NB4 (cell line): ENCODE measurements around the gene GOLGA7B.

Source experiments
- DNase-seq: peaks from one replicate; pipeline ENCODE4 v3.0.0; 2010; ENCODE audit warnings: low read depth
- H3K4me3 ChIP-seq: one replicate; pipeline ENCODE4 v1.5.1; 2011; ENCODE audit warnings: mild to moderate bottlenecking, low read depth, low read length, moderate library complexity
- MYC ChIP-seq: IDR thresholded peaks from 2 replicates; pipeline ENCODE4 v1.6.1; 2011; ENCODE audit warnings: low read depth, low read length
- POLR2A ChIP-seq: IDR thresholded peaks from 2 replicates; pipeline ENCODE4 v1.6.1; 2011; ENCODE audit warnings: mild to moderate bottlenecking; ENCODE audit not compliant: insufficient read length; ENCODE audit errors: extremely low read depth
- TF ChIP-seq, protein P1 (sequence below): IDR thresholded peaks from 2 replicates; pipeline ENCODE4 v1.6.1; 2011; ENCODE audit warnings: low read depth, low read length
- TF ChIP-seq, protein P2 (sequence below): IDR thresholded peaks from one replicate; pipeline ENCODE4 v1.5.1; 2012; ENCODE audit warnings: low read depth, low read length

The GOLGA7B gene

DNA sequence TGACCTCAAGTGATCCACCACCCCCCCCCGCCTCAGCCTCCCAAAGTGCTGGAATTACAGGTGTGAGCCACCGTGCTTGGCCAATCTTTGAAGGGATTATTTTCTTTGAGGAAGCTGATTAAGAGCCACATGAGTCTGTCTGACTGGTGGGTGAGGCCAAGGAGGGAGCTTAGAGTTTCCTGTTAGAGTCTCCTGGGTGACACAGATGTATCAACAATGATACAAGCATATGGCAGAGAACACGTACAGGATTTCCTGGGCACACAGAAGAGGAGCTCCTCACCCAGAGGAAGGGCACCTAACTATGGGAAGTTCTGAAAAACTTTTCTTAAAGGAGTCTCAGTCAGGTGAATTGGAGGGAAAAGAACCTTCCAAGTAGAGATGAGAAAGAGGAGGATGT lies 69.4 kb downstream of the GOLGA7B start:
- TF ChIP-seq POLR2A (no peak), MYC (no peak)
- TF ChIP-seq, protein P1, sequence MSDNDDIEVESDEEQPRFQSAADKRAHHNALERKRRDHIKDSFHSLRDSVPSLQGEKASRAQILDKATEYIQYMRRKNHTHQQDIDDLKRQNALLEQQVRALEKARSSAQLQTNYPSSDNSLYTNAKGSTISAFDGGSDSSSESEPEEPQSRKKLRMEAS, result no peak
- TF ChIP-seq, protein P2, sequence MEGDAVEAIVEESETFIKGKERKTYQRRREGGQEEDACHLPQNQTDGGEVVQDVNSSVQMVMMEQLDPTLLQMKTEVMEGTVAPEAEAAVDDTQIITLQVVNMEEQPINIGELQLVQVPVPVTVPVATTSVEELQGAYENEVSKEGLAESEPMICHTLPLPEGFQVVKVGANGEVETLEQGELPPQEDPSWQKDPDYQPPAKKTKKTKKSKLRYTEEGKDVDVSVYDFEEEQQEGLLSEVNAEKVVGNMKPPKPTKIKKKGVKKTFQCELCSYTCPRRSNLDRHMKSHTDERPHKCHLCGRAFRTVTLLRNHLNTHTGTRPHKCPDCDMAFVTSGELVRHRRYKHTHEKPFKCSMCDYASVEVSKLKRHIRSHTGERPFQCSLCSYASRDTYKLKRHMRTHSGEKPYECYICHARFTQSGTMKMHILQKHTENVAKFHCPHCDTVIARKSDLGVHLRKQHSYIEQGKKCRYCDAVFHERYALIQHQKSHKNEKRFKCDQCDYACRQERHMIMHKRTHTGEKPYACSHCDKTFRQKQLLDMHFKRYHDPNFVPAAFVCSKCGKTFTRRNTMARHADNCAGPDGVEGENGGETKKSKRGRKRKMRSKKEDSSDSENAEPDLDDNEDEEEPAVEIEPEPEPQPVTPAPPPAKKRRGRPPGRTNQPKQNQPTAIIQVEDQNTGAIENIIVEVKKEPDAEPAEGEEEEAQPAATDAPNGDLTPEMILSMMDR, result no peak
- H3K4me3 ChIP-seq, result no peak overlapping the region
- no peak for DNase-seq

DNA sequence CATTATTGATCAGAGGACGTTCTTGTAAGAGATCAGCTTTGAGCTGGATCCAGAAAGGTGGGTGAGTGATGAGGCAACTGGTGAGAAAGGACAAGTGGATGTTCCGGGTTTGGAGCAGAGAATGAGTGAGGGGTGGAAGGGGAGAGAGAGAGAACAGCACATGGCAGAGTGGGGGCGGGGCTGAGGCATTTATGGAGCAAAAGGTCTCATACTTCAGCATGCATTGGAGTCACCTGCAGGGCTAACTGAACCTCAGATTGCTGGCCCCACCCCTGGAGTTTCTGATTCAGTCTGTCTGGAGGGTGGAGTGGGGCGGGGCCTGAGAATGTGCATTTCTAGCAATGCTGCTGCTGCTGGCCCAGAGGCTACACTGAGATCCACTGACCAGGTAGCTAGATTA lies 71.2 kb downstream of the GOLGA7B start:
- no peak overlapping the region for H3K4me3 ChIP-seq
- TF ChIP-seq MYC, result no peak
- DNase-seq, result no peak
